ENCODE data around the gene JAZF1. TPM values are rescaled to one million over a fixed set of nuclear protein-coding genes. Genes with fewer than 3 reads are reported as not detected.

JAZF1 gene
- total RNA-seq, 1 experiment from 2014 or later = 9.1 TPM

GRCh38 chr7:27936047-27936767 is 244.4 kb downstream of the JAZF1 start:
- no peak overlapping the region for H3K18ac ChIP-seq (ENCODE audit: insufficient read length, low read depth, low read length)
- no peak overlapping the region for H3T11ph ChIP-seq (ENCODE audit: low read length)
- no peaks in the 10 kb centered on the region for H3K79me1 ChIP-seq (ENCODE audit: insufficient read depth, low read depth, low read length, poor library complexity, severe bottlenecking)
- peaks cover 19 to 25% of the 10 kb centered on the region in 2 experiments for H3K4me1 Mint-ChIP-seq
- H2AFZ ChIP-seq (ENCODE audit: low read length) = no peak overlapping the region
- H4K20me1 ChIP-seq (ENCODE audit: control insufficient read depth, insufficient read depth, insufficient read length) = no peaks in the 10 kb centered on the region
- DNase-seq = no peak
- no peak overlapping the region for H2BK12ac ChIP-seq (ENCODE audit: insufficient read length, low read depth, low read length)
- no peak overlapping the region for H3K56ac ChIP-seq (ENCODE audit: insufficient read length, low read depth, low read length)
- H3K9ac ChIP-seq (ENCODE audit: extremely low read depth, insufficient read length, low read length) = no peak overlapping the region
- H4K91ac ChIP-seq (ENCODE audit: insufficient read length, low read depth, low read length) = no peak overlapping the region
- H3K4ac ChIP-seq (ENCODE audit: low read depth, low read length) = no peak overlapping the region
- H2BK120ac ChIP-seq (ENCODE audit: low read depth, low read length, poor library complexity, severe bottlenecking) = no peak overlapping the region
- no peaks in the 10 kb centered on the region for H3K9me3 ChIP-seq (ENCODE audit: control insufficient read depth, low read depth, low read length)
- H3K27me3 Mint-ChIP-seq (ENCODE audit: low read depth) = no peaks in the 10 kb centered on the region
- H3K4me1 ChIP-seq (ENCODE audit: insufficient read depth, low read length) = peaks cover 5% of the 10 kb centered on the region
- no peak overlapping the region for H4K8ac ChIP-seq (replicated peaks; ENCODE audit: insufficient read length, low read depth, low read length)
- H3K4me2 ChIP-seq (ENCODE audit: insufficient read depth, insufficient read length, low read length) = no peak overlapping the region
- no peaks in the 10 kb centered on the region for H3K27me3 ChIP-seq (ENCODE audit: insufficient read depth, low read length)
- no peaks in the 10 kb centered on the region for H3K79me2 ChIP-seq (ENCODE audit: insufficient read depth, low read length)
- H3K27ac ChIP-seq (ENCODE audit: insufficient read length, low read depth, low read length) = no peak overlapping the region
- no peaks in the 10 kb centered on the region for H3K9me3 Mint-ChIP-seq
- H3K36me3 Mint-ChIP-seq (ENCODE audit: insufficient read depth in 1 of 3, low read depth in 3 of 3) = no peaks in the 10 kb centered on the region
- no peak overlapping the region for H3K23ac ChIP-seq (ENCODE audit: insufficient read length, low read depth, low read length)
- H3K27ac Mint-ChIP-seq = 0 out of 7 replicates have a peak overlapping the region, but pooled peaks of 1 of the 3 experiments have one; percentile 32
- H2AK5ac ChIP-seq (ENCODE audit: insufficient read length, low read length) = no peak overlapping the region
- no CpG with 5 or more reads among the region's 6 CpGs for WGBS (ENCODE audit: extremely low coverage, insufficient read length, low lambda C conversion rate)
- H2BK5ac ChIP-seq (ENCODE audit: insufficient read length, low read length) = no peak overlapping the region
- no peak overlapping the region for H2BK15ac ChIP-seq (ENCODE audit: low read depth, low read length)
- no peak overlapping the region; a peak in 1 of 5 replicates for H3K4me3 Mint-ChIP-seq
- H3K14ac ChIP-seq (ENCODE audit: insufficient read depth, low read length) = no peak overlapping the region
- H3K23me2 ChIP-seq (ENCODE audit: insufficient read length, low read depth, low read length, poor library complexity, severe bottlenecking) = no peaks in the 10 kb centered on the region
- no peak for TF ChIP-seq CTCF (conservative IDR thresholded peaks at IDR 0.05)
- no peak overlapping the region for H4K5ac ChIP-seq (ENCODE audit: insufficient read length, low read depth, low read length)
- H2BK20ac ChIP-seq (ENCODE audit: low read depth, low read length, poor library complexity, severe bottlenecking) = no peak overlapping the region
